NCI-H1105 (cell line): ENCODE measurements around the gene ABHD16B.

ENCODE experiments used
- DNase-seq: peaks from one replicate; lab custom pipeline; 2025; lab: John Stamatoyannopoulos, UW

ABHD16B gene

GRCh38 chr20:63861365-63861934 is at the start of gene ABHD16B:
TSS of gene ABHD16B (plus strand) at chr20:63861498. CDS start at chr20:63861541, 43 bp downstream.
- no peak for DNase-seq

DNA sequence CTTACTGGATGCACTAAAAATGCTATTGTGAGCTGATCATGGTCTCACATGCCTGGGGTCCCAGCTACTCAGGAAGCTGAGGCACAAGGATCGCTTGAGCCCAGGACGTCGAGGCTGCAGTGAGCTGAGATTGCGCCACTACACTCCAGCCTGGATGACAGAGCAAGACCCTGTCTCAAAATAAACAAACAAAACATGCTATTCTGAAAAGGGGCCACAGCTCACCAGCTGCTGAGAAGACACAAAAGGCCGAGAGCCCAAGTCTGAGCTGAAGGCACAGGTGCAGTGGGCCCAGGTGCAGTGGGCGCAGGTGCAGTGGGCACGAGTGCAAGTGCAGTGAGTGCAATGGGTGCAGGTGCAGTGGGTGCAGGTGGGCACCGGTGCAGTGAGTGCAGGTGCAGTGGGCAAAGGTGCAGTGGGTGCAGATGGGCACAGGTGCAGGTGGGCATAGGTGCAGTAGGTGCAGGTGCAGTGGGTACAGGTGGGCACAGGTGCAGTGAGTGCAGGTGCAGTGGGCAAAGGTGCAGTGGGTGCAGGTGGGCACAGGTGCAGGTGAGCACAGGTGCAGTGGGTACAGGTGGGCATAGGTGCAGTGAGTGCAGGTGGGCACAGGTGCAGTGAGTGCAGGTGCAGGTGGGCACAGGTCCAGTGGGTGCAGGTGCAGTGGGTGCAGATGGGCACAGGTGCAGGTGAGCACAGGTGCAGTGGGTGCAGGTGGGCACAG is 46.2 kb upstream of the ABHD16B start:
- no peak for DNase-seq

GRCh38 chr20:63815615-63816253 is 45.6 kb upstream of the ABHD16B start:
- DNase-seq: no peak

GRCh38 chr20:63819224-63819921 is 41.9 kb upstream of the ABHD16B start:
- no peak for DNase-seq

DNA sequence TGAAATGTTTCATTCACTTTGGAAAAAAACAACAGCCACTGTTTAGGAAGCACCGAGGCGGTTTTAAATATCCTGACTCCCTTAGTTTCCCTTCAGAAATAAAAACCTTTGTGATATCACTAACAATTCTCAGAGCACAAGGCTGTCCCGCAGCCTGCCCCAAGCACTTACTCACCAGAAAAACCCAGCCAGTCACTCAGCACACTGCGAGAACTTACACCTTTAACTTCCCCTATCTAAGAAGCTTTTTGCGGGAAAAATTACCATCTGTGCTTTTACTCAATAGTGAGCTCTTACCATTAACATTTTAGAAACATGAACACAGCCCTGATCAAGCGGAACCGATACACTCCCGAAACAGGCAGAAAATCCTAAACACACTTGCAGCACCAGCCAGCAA is 39.5 kb upstream of the ABHD16B start:
- no peak for DNase-seq

GRCh38 chr20:63822276-63822696 is 39.0 kb upstream of the ABHD16B start:
- no peak for DNase-seq

- no peak for DNase-seq
Observed at GRCh38 chr20:63823691-63824311, 37.5 kb upstream of the ABHD16B start.

GRCh38 chr20:63825331-63826118 is 35.8 kb upstream of the ABHD16B start:
- DNase-seq: no peak

DNA sequence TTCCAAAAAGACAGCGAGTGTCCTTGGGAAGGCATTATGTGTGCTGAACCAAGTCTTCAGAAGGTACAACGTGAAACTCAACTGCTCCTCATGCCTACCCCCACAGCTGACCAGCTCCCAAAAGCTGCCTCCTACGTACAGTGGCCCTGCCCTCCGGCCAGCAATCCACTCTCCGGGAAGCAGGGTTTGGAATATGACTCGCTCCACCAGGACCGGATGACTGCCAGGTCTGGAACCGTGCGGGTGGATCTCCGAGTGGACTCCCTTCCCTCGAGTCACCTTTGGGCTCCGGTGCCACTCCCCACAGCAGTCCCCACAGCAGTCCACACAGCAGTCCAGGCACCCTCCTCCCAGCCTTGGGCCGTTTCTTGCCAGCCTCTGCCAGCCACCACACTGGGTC is 34.5 kb upstream of the ABHD16B start:
- no peak for DNase-seq

DNA sequence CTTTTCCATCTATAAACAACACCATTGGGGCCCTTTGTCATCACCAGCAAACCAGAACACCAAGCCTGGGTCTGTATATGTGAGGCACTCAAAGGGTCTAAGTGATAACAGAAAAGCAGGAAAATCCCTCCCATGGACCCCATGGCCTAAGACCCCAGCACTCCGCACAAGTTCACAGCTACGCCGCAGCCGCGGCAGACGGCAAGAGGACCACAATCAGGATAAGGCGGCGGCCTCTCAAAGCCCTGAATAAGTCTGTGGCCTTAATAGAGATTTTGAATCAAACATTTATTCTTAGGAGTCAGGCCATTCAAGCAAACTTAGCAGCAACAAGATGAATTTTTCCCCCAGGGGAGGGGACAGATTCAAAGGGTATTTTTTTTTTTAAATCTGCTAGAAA is 33.2 kb upstream of the ABHD16B start:
- DNase-seq: no peak

DNA sequence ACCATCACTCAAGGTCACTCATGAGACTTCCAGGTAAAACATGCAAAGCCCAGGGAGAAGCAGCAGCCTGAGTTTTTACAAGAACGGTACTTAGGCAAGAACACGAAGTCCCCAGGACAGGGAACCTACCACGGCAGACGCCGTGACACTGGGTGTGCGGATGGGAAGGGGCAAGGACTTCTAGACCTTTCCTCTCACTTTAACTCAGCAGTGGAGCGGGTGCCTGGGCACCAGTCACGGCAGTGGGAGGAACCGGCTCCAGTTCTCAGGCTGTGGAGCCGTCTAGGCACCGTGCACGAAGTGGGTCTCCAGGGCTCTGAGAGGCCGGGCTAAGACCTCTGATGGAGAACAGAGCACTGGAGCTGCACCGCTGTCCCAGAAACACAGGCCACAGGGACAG is 32.8 kb upstream of the ABHD16B start:
- DNase-seq: no peak

- DNase-seq: no peak
Observed at GRCh38 chr20:63828951-63829350, 32.3 kb upstream of the ABHD16B start.

- no peak for DNase-seq
Observed at GRCh38 chr20:63829603-63829944, 31.7 kb upstream of the ABHD16B start.

DNA sequence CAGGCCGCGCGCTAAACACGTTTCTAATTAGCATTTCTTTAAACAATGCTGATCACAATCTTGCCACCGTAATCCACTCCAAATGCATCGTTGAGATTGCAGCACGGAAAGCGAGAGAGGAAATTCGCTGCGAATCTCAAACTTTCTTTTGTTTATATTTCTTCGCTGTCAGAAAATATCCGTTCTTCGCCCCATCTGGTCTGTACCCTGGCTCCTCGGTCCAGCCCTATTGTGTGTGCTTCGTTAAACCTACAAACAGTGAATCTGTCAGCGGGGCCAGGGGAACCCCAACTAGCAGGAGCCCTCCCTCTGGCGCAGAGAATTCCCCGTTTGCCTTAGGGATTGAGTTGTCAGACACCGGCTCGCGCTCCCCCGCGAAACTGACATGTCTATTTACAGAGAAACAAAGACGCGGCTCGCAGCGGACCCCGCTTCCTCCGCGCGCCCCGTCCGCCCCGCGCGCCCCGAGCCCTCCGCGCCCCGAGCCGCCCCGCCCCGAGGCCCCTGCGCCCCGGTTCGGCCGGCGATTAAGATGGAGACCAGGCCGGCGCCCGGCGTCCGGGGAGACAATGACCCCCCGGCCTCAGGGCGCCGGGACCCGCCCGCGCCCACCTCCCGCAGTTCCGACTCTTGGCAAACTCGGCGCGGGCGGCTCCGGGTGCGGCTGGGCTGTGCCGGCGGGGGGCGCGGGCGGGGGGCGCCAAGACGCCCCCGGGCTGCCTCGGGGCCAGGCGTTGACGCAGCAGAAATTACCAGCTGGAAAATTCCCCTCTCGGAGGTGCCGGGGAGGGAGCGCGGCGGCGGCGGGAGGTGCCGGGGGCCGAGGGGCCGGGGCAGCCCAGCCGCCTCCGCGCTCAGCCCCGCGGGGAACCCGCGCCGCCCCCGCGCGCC is 31.1 kb upstream of the ABHD16B start:
- no peak for DNase-seq

DNA sequence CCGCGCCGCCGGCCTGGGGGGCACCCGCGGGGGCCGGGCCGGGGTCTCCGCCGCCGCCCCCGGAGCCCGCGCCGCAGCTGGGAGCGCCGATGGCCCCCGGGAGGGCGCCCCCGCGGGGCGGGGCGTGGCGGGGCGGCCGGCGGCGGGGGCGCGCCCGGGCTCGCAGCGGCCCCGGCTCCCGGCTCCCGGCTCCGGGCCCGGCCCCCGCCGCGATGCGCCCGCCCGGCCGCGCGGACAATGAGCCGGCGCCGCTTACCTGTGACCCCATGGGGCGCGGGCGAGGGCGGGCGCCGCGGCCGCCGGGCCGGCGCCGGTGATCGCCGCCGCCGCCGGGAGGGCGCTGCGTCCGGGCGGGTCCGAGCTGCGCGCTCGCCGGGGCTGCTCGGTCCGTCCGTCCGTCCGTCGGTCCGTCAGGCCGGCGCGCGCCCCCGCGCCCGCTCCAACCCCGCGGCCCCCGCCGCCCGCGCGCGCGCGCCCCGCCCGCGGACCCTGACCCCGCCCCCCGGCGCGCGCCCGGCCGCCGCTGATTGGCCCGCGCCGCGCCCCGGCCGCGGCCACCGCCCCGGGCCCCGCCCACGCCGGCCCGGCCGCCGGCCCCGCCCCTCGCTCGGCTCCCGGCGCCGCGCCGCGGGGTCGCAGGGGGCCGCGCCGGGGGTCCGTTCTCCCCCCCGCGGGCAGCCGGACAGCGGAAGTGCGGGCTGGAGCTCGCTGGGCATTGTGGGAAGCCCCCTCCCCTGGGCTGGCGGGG is 30.3 kb upstream of the ABHD16B start, which contains the start of gene ZBTB46:
TSS of gene ZBTB46 (minus strand) at position 424 of the 748 bp plus-strand sequence. CDS start 40,507 bp downstream, outside the sequence.
- DNase-seq: no peak

GRCh38 chr20:63831646-63831992 is 29.7 kb upstream of the ABHD16B start:
- no peak for DNase-seq

DNA sequence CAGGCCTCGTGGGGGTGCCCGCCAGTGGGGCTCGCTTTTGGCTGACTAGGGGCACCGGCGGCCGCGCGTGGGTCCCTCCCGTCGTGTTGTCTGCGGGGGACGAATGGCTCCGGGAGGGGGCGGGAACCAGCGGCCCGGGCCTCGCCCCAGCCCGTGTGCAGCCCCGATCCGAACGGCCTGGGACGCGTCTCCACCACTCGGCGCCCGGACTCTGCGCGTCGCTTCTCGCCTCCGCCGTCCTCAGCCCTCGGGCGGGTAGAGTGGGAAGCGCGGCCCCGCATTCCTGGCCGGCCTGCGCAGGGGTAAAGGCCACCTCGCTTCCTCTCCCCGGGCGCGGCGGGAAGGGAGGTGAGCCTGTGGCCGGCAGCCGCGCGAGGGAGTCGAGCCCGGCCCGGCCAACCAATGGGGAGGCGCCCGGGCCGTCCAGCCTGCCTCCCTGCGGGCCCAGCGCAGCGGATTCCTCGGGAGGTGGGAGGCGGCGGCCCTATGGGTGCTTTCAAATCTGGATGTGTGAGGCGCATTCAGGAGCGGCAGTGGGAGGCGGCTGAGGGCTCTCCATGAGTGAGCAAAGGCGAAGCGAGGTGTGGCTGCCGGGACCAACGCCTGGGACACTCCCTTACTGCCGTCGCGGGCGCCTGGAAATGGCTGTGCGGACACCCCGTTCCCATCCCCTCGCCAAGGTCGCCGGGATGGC is 29.2 kb upstream of the ABHD16B start:
- DNase-seq: no peak

DNA sequence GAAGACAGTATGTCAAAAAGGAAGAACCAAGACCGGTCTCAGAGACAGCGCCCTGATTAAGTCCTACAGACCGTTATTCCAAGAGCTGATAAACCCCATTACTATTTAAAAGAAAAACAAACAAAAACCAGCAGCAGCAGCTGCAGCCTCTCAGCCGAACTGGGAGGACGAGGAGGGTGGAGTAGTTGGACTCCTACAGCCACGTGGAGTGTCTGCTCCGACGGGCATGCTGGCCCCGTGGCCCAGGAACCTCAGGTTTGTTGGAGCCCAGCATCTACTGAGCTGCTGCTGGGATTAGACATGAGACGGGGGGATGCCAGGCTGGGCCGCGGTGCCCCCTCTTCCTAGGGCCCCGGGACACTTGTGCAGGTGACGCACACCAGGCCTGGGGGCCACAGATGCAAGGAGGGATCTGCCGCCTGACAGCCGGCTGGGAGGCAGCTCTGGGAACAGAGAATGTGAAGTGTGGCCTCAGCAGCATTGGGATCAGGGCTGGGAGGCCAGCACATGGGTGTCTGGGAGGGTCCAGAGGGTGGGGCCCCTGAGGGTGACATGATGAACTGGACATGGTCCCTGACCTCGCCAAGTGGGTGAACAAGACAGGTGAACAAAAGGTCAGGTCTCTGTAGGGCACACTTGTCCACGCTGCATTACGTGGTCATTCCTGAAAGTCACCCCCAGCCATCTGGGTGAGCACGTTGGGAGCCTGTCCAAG is 27.4 kb upstream of the ABHD16B start:
- no peak for DNase-seq

GRCh38 chr20:63834491-63834880 is 26.8 kb upstream of the ABHD16B start:
- DNase-seq: no peak
